Ovary (tissue), 3 donors: ENCODE measurements around the gene ZSCAN9.

Experiments used
- CTCF ChIP-seq, 3 donors: fragments of 450-650 bp in 2 of 3; fragments of 200-600 bp in 1 of 3; IDR thresholded peaks; one replicate each; pipeline versions ENCODE4 v1.5.1 to v1.8.0; 2016 to 2022; ENCODE audit warnings: antibody characterized with exemption in 3 of 3, mild to moderate bottlenecking in 1 of 3
- EP300 ChIP-seq: sonication (generic); formaldehyde crosslinking; IDR thresholded peaks from one replicate; pipeline ENCODE4 v1.6.1; 2017; ENCODE audit warnings: antibody characterized with exemption
- POLR2A ChIP-seq: fragments of 450-650 bp; IDR thresholded peaks from one replicate; pipeline ENCODE4 v1.6.1; 2017; ENCODE audit warnings: antibody characterized with exemption, mild to moderate bottlenecking, moderate library complexity
- donor health status: DM: no; HTN: no; CAD: no.

DNA sequence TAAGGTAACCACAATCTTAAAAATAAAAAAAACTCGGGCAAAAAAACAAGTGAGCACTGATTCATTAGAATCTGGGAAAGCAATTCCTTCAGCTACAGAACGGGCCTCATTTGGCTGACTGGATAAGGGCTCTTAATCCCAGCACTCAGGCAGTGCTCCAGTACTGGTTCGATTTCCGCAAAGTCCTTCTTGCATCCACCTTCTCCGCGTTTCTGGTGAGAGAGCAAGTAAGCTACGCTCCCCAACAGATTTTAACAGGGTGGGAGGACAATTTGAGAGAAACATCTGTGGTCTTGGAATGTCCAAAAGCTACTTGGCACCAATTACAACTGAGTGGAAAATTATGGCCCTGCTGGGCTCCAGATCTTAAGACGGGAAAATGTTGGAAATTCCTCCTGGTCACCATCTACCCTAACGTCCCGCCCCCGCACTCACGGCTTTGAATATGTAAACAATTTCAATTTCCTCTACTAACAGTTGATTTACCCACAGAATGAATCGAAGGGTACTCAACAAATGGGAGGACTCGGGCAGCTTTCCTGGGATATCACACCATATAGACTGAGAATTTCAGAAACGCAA lies 18.1 kb upstream of the ZSCAN9 start:
- TF ChIP-seq CTCF (IDR thresholded peaks at IDR 0.05) (no peak), POLR2A (no peak), EP300 (no peak)
